Panc1 (cell line): ENCODE data around the gene REV3L.

Experiments used
- CTCF ChIP-seq: fragments of 450-650 bp; IDR thresholded peaks from 2 replicates; pipeline ENCODE4 v1.5.1; 2017; ENCODE audit warnings: mild to moderate bottlenecking
- POLR2AphosphoS5 ChIP-seq: IDR thresholded peaks from 2 replicates; pipeline ENCODE4 v1.6.1; 2012; ENCODE audit warnings: mild to moderate bottlenecking, low read depth, low read length, moderate library complexity
- SIN3A ChIP-seq: IDR thresholded peaks from 2 replicates; pipeline ENCODE4 v1.6.1; 2012; ENCODE audit warnings: low read depth, mild to moderate bottlenecking, low read length, moderate library complexity, borderline replicate concordance; ENCODE audit not compliant: insufficient read depth
- TCF7L2 ChIP-seq: IDR thresholded peaks from 2 replicates; pipeline ENCODE4 v1.6.1; 2011; ENCODE audit warnings: mild to moderate bottlenecking, low read depth, low read length, inconsistent platforms

GRCh38 chr6:111482188-111482958 lies 645 bp downstream of the REV3L start:
- TF ChIP-seq CTCF (no peak), POLR2AphosphoS5 (no peak), SIN3A (peak; percentile 49; the same call in 1 of the 2 replicates), TCF7L2 (no peak)
